Measurements from ENCODE around the gene IFRD2.

DNA sequence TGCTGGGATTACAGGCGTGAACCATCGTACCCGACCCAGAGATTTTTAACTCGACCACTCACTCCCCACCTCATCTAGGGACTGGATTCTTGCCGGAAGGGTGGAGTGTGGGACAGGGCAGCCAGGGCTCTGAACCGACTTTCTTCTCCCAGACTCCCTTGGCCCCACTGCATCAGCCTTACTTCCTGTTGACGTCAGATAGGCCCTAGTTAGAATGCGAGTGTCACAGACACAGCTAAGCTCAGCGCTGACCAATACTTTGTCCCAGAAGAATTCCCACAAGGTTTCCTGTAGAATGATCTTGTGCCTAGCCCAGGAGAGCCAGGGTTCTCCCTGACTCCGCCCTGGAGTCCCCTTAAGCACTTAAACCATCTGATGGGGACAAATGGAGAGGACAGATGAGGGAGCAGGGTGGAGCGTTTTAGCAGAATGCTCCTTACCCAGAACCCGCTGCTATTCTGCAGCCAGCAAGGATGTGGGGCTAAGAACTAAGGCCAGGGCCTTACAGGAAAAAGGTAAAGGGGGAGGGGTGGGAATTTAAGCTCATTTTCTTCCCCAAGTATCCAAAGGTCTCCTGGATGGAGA lies 41.6 kb upstream of the IFRD2 start:
- TF ChIP-seq, protein P1, sequence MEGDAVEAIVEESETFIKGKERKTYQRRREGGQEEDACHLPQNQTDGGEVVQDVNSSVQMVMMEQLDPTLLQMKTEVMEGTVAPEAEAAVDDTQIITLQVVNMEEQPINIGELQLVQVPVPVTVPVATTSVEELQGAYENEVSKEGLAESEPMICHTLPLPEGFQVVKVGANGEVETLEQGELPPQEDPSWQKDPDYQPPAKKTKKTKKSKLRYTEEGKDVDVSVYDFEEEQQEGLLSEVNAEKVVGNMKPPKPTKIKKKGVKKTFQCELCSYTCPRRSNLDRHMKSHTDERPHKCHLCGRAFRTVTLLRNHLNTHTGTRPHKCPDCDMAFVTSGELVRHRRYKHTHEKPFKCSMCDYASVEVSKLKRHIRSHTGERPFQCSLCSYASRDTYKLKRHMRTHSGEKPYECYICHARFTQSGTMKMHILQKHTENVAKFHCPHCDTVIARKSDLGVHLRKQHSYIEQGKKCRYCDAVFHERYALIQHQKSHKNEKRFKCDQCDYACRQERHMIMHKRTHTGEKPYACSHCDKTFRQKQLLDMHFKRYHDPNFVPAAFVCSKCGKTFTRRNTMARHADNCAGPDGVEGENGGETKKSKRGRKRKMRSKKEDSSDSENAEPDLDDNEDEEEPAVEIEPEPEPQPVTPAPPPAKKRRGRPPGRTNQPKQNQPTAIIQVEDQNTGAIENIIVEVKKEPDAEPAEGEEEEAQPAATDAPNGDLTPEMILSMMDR (IDR thresholded peaks at IDR 0.05) = no peak
- TF ChIP-seq FOSL2 (IDR thresholded peaks at IDR 0.05; ENCODE audit: borderline replicate concordance, low read depth) = no peak
- no peak for TF ChIP-seq NRF1 (IDR thresholded peaks at IDR 0.05; ENCODE audit: low read depth, low read length)
- no peak for TF ChIP-seq GABPA (IDR thresholded peaks at IDR 0.05; ENCODE audit: low read depth)
- TF ChIP-seq, protein P2, sequence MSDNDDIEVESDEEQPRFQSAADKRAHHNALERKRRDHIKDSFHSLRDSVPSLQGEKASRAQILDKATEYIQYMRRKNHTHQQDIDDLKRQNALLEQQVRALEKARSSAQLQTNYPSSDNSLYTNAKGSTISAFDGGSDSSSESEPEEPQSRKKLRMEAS (IDR thresholded peaks at IDR 0.05; ENCODE audit: low read depth) = no peak
- TF ChIP-seq, protein P3, sequence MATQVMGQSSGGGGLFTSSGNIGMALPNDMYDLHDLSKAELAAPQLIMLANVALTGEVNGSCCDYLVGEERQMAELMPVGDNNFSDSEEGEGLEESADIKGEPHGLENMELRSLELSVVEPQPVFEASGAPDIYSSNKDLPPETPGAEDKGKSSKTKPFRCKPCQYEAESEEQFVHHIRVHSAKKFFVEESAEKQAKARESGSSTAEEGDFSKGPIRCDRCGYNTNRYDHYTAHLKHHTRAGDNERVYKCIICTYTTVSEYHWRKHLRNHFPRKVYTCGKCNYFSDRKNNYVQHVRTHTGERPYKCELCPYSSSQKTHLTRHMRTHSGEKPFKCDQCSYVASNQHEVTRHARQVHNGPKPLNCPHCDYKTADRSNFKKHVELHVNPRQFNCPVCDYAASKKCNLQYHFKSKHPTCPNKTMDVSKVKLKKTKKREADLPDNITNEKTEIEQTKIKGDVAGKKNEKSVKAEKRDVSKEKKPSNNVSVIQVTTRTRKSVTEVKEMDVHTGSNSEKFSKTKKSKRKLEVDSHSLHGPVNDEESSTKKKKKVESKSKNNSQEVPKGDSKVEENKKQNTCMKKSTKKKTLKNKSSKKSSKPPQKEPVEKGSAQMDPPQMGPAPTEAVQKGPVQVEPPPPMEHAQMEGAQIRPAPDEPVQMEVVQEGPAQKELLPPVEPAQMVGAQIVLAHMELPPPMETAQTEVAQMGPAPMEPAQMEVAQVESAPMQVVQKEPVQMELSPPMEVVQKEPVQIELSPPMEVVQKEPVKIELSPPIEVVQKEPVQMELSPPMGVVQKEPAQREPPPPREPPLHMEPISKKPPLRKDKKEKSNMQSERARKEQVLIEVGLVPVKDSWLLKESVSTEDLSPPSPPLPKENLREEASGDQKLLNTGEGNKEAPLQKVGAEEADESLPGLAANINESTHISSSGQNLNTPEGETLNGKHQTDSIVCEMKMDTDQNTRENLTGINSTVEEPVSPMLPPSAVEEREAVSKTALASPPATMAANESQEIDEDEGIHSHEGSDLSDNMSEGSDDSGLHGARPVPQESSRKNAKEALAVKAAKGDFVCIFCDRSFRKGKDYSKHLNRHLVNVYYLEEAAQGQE (IDR thresholded peaks at IDR 0.05; ENCODE audit: low read depth, low read length) = no peak
- no peak for TF ChIP-seq YY1 (IDR thresholded peaks at IDR 0.05; ENCODE audit: low read depth)
- TF ChIP-seq, protein P4, sequence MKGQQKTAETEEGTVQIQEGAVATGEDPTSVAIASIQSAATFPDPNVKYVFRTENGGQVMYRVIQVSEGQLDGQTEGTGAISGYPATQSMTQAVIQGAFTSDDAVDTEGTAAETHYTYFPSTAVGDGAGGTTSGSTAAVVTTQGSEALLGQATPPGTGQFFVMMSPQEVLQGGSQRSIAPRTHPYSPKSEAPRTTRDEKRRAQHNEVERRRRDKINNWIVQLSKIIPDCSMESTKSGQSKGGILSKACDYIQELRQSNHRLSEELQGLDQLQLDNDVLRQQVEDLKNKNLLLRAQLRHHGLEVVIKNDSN (IDR thresholded peaks at IDR 0.05; ENCODE audit: borderline replicate concordance, low read depth) = no peak
- no peak for TF ChIP-seq FOXJ3 (CRISPR knock-in tag; IDR thresholded peaks at IDR 0.05)
- TF ChIP-seq TCF12 (IDR thresholded peaks at IDR 0.05) = no peak
- TF ChIP-seq TAF1 (IDR thresholded peaks at IDR 0.05; ENCODE audit: borderline replicate concordance, low read depth, low read length) = no peak
- no peak for TF ChIP-seq EZH2phosphoT487 (IDR thresholded peaks at IDR 0.05; ENCODE audit: borderline replicate concordance, low read depth)

All from SK-N-SH (cell line).